ENCODE data around the gene RAPGEF6.

The RAPGEF6 gene

GRCh38 chr5:131672776-131673175, 37.7 kb upstream of the RAPGEF6 start:
- TF ChIP-seq, protein P1, sequence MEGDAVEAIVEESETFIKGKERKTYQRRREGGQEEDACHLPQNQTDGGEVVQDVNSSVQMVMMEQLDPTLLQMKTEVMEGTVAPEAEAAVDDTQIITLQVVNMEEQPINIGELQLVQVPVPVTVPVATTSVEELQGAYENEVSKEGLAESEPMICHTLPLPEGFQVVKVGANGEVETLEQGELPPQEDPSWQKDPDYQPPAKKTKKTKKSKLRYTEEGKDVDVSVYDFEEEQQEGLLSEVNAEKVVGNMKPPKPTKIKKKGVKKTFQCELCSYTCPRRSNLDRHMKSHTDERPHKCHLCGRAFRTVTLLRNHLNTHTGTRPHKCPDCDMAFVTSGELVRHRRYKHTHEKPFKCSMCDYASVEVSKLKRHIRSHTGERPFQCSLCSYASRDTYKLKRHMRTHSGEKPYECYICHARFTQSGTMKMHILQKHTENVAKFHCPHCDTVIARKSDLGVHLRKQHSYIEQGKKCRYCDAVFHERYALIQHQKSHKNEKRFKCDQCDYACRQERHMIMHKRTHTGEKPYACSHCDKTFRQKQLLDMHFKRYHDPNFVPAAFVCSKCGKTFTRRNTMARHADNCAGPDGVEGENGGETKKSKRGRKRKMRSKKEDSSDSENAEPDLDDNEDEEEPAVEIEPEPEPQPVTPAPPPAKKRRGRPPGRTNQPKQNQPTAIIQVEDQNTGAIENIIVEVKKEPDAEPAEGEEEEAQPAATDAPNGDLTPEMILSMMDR (conservative IDR thresholded peaks at IDR 0.05): no peak
- peak overlapping the region; percentile 89 for H3K27ac ChIP-seq

DNA sequence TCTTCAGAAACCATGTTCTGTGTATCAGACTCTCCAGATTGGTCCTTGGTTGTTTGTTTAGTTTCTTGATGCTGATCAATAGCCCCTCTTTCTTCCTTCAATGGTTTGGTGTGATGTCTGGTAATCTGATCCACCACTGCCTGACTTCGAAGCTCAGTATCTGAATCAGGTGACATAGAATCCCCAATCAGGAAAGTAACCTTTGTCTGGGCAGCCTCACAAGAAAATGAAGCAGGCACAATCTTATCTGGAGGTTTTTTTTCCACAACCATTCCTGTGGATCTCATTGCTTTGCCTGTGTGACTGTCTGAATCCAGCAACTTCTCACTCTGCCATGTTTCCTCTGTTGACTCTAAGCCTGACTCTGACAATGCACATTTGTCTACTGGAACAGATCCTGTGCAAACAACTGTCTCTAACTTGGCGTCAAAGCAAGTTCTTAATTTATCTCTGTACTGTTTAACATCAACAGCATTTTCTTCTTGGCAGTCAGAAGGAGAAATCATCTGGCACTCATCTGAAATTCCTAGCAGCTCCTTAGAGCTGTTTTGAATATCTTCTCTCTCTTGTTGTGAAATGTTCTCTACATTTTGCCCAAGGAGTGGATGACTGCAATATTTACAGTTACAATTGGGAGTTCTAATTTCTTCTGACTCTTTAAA, 37.1 kb upstream of the RAPGEF6 start:
- TF ChIP-seq, protein P1 (conservative IDR thresholded peaks at IDR 0.05): no peak
- peak overlapping the region; percentile 89 for H3K27ac ChIP-seq

GRCh38 chr5:131671409-131671808, 36.4 kb upstream of the RAPGEF6 start:
- TF ChIP-seq, protein P1 (conservative IDR thresholded peaks at IDR 0.05): no peak
- H3K27ac ChIP-seq: peak overlapping the region; percentile 89

GRCh38 chr5:131664929-131665328, 29.9 kb upstream of the RAPGEF6 start:
- TF ChIP-seq, protein P1 (conservative IDR thresholded peaks at IDR 0.05): no peak
- H3K27ac ChIP-seq: no peak overlapping the region

DNA sequence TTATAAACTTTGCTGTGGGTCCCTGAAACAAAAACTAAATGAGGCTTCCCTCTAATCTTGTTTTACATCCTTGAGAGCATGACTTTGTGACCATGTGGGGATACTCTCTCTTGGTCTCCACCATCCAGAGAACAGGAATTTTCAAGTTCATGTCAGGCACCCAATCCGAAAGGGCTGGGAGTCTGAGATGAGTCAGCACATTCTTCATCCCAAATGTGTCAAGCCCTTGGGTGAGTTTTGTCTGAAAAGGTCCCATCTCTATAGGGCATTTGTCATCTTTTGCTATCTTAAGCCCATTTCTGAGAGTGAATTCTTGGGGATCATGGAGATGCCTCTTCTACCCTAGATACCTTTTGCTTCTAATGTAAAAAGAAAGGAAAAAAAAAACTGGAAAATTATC, 26.9 kb upstream of the RAPGEF6 start:
- H3K27ac ChIP-seq: no peak overlapping the region
- TF ChIP-seq, protein P1 (conservative IDR thresholded peaks at IDR 0.05): no peak

GRCh38 chr5:131659841-131660240, 24.8 kb upstream of the RAPGEF6 start:
- TF ChIP-seq, protein P1 (conservative IDR thresholded peaks at IDR 0.05): no peak
- H3K27ac ChIP-seq: no peak overlapping the region

- no peak overlapping the region for H3K27ac ChIP-seq
- TF ChIP-seq, protein P1 (conservative IDR thresholded peaks at IDR 0.05): no peak
Measured at GRCh38 chr5:131659290-131659689, 24.3 kb upstream of the RAPGEF6 start.
